NCI-H1105 treated with DMSO at 0.1 percent for 48 hours (cell line): ENCODE data around the gene OXSM.

ENCODE experiments used
- DNase-seq: peaks from one replicate; lab custom pipeline; 2025; lab: John Stamatoyannopoulos, UW

The OXSM gene

GRCh38 chr3:25789596-25790556, at the start of gene OXSM:
OXSM (plus strand) TSS chr3:25790090; CDS start chr3:25791021, 931 bp downstream.
- peak; percentile 74 for DNase-seq

GRCh38 chr3:25744470-25744869, 45.4 kb upstream of the OXSM start:
- no peak for DNase-seq

- no peak for DNase-seq
These were observed 42.9 kb upstream of the OXSM start for GRCh38 chr3:25747033-25747432.

- no peak for DNase-seq
These were observed 41.7 kb upstream of the OXSM start for GRCh38 chr3:25748189-25748588.

GRCh38 chr3:25749031-25749581, 40.8 kb upstream of the OXSM start:
- DNase-seq: no peak

GRCh38 chr3:25751048-25751447, 38.8 kb upstream of the OXSM start:
- DNase-seq: no peak

- no peak for DNase-seq
These were observed 38.2 kb upstream of the OXSM start for GRCh38 chr3:25751725-25752124.

- no peak for DNase-seq
These were observed 21.0 kb upstream of the OXSM start for GRCh38 chr3:25768851-25769250.

GRCh38 chr3:25775936-25776335, 14.0 kb upstream of the OXSM start:
- no peak for DNase-seq

- no peak for DNase-seq
These were observed 9.3 kb upstream of the OXSM start for GRCh38 chr3:25780618-25781017.

GRCh38 chr3:25781145-25781757, 8.6 kb upstream of the OXSM start:
- DNase-seq: no peak

GRCh38 chr3:25781758-25782594, 7.9 kb upstream of the OXSM start:
- no peak for DNase-seq

- DNase-seq: no peak
These were observed 7.3 kb upstream of the OXSM start for GRCh38 chr3:25782636-25782937.

- DNase-seq: peak; percentile 63
These were observed 6.8 kb upstream of the OXSM start, which contains the start of gene NGLY1 for GRCh38 chr3:25782938-25783660. NGLY1 (minus strand) TSS chr3:25783443; CDS start chr3:25783390, 53 bp downstream.

- DNase-seq: peak; percentile 14
These were observed 6.0 kb upstream of the OXSM start for GRCh38 chr3:25783661-25784512.

- DNase-seq: no peak
These were observed 4.9 kb upstream of the OXSM start for GRCh38 chr3:25784971-25785370.

- no peak for DNase-seq
These were observed 4.1 kb upstream of the OXSM start for GRCh38 chr3:25785826-25786225.

- no peak for DNase-seq
These were observed 2.2 kb upstream of the OXSM start for GRCh38 chr3:25787689-25788088.

- no peak for DNase-seq
These were observed 688 bp upstream of the OXSM start for GRCh38 chr3:25789209-25789595.

- DNase-seq: no peak
These were observed 11.9 kb downstream of the OXSM start for GRCh38 chr3:25801786-25802185.

- DNase-seq: no peak
These were observed 13.9 kb downstream of the OXSM start for GRCh38 chr3:25803833-25804232.
